HCT116 (cell line): ENCODE measurements around the gene SRRM2. TPM values are rescaled to one million over a fixed set of nuclear protein-coding genes. Genes with fewer than 3 reads are reported as not detected.

Source experiments
- ATAC-seq: fragments of 200-7000 bp; cut with Tn5 transposase; 2 replicates; pipeline ENCODE4 v1.9.1; 2020; ENCODE audit warnings: mild to moderate bottlenecking, moderate library complexity
- BruUV-seq: library from RNA; stranded (reverse); fragments of 400-500 nt; replicated peaks from 2 replicates; lab custom pipeline; 2021; lab: Mats Ljungman, UMichigan
- CTCF ChIA-PET: fragments of 300-600 bp; sonication (Branson Sonifier 250); formaldehyde crosslinking; loops from one replicate; lab custom pipeline; 2021; ENCODE audit warnings: antibody characterized with exemption; lab: Charles Lee
- POLR2A ChIA-PET: fragments of 300-600, 350-600 bp; sonication (Branson Sonifier 250); formaldehyde crosslinking; loops from one replicate; lab custom pipeline; 2021; ENCODE audit warnings: antibody characterized with exemption; lab: Charles Lee
- RAD21 ChIA-PET, 2 experiments: fragments of 300-600 bp; sonication (Branson Sonifier 250); formaldehyde crosslinking; loops; one replicate each; lab custom pipeline; 2023; ENCODE audit warnings: low total read pairs in 2 of 2; ENCODE audit not compliant: uncharacterized antibody in 2 of 2, unreplicated experiment in 2 of 2, low non-redundant PET in 1 of 2; lab: Charles Lee
- DNase-seq: peaks from one replicate; pipeline ENCODE4 v3.0.0-alpha.2; 2010; ENCODE audit warnings: low read depth, low spot score
- H2AFZ ChIP-seq: fragments of 200-600 bp; shearing (Covaris generic), sonication (generic); 2 replicates; pipeline ENCODE4 v1.6.1; 2017; ENCODE audit warnings: low read depth, mixed run types, mixed read lengths, antibody characterized with exemption, low read length; ENCODE audit not compliant: poor library complexity, severe bottlenecking
- H3K27ac ChIP-seq: 2 replicates; pipeline ENCODE4 v1.5.1; 2012; ENCODE audit warnings: low read depth, low read length
- H3K27me3 ChIP-seq: fragments of 200-600 bp; sonication (generic); 2 replicates; pipeline ENCODE4 v1.6.1; 2016; ENCODE audit warnings: mixed run types, low read length, mixed read lengths; ENCODE audit not compliant: insufficient read depth
- H3K36me3 ChIP-seq, 2 experiments: fragments of 200-500 bp in 1 of 2; fragments of 200-600 bp in 1 of 2; sonication (Bioruptor generic) in 1 of 2; sonication (generic) in 1 of 2; 2 replicates each; pipeline versions ENCODE4 v1.5.1 to v1.6.1; 2014 to 2016; ENCODE audit warnings: low read length in 2 of 2, inconsistent platforms in 1 of 2, mixed read lengths in 1 of 2, mixed run types in 1 of 2; ENCODE audit not compliant: insufficient read depth in 2 of 2, control insufficient read depth in 1 of 2
- H3K4me1 ChIP-seq, 2 experiments: fragments of 200-600 bp in 1 of 2; sonication (generic) in 1 of 2; 2 replicates each; pipeline versions ENCODE4 v1.5.1 to v1.6.1; 2012 to 2017; ENCODE audit warnings: low read length in 2 of 2, inconsistent platforms in 1 of 2, mild to moderate bottlenecking in 1 of 2, mixed read lengths in 1 of 2, mixed run types in 1 of 2, moderate library complexity in 1 of 2; ENCODE audit not compliant: insufficient read depth in 2 of 2, control insufficient read depth in 1 of 2
- H3K4me2 ChIP-seq: fragments of 200-600 bp; sonication (generic); 2 replicates; pipeline ENCODE4 v1.6.1; 2017; ENCODE audit warnings: mixed run types, low read length, mixed read lengths
- H3K4me3 ChIP-seq, 2 experiments: fragments of 200-600 bp in 1 of 2; sonication (generic) in 1 of 2; replicated peaks in 1 of 2; 2 replicates each; pipeline ENCODE4 v1.5.1; 2011 to 2016; ENCODE audit warnings: low read length in 2 of 2, control low read depth in 1 of 2, low read depth in 1 of 2, mild to moderate bottlenecking in 1 of 2, mixed read lengths in 1 of 2, mixed run types in 1 of 2
- H3K79me2 ChIP-seq: fragments of 200-600 bp; sonication (generic); 2 replicates; pipeline ENCODE4 v1.6.1; 2017; ENCODE audit warnings: mild to moderate bottlenecking, mixed run types, low read length, moderate library complexity, mixed read lengths; ENCODE audit not compliant: insufficient read depth
- H3K9ac ChIP-seq: fragments of 200-600 bp; sonication (generic); 2 replicates; pipeline ENCODE4 v1.6.1; 2016; ENCODE audit warnings: low read length, mixed read lengths
- H3K9me2 ChIP-seq: fragments of 200-600 bp; sonication (generic), shearing (Covaris generic); 2 replicates; pipeline ENCODE4 v1.6.1; 2017; ENCODE audit warnings: mixed run types, mild to moderate bottlenecking, moderate library complexity; ENCODE audit not compliant: insufficient read depth
- H3K9me3 ChIP-seq, 2 experiments: fragments of 200-500 bp in 1 of 2; fragments of 200-600 bp in 1 of 2; sonication (Bioruptor generic) in 1 of 2; sonication (generic) in 1 of 2; 2 replicates each; pipeline ENCODE4 v1.6.1; 2014 to 2017; ENCODE audit warnings: low read length in 2 of 2, mixed read lengths in 2 of 2, inconsistent platforms in 1 of 2, low read depth in 1 of 2, mild to moderate bottlenecking in 1 of 2, mixed run types in 1 of 2, moderate library complexity in 1 of 2; ENCODE audit not compliant: control insufficient read depth in 1 of 2, insufficient read depth in 1 of 2
- H4K20me1 ChIP-seq: fragments of 200-600 bp; sonication (generic), shearing (Covaris generic); 2 replicates; pipeline ENCODE4 v1.6.1; 2017; ENCODE audit warnings: mixed run types, mild to moderate bottlenecking, moderate library complexity; ENCODE audit not compliant: insufficient read depth
- CBX3 ChIP-seq: IDR thresholded peaks from 2 replicates; pipeline ENCODE4 v1.6.1; 2012; ENCODE audit warnings: low read depth
- EGR1 ChIP-seq: IDR thresholded peaks from 2 replicates; pipeline ENCODE4 v1.6.1; 2012; ENCODE audit warnings: low read depth
- ELF1 ChIP-seq: IDR thresholded peaks from 2 replicates; pipeline ENCODE4 v1.6.1; 2012; ENCODE audit warnings: low read depth, borderline replicate concordance
- EZH2 ChIP-seq: fragments of 200-600 bp; sonication (generic); IDR thresholded peaks from 2 replicates; pipeline ENCODE4 v1.6.1; 2017; ENCODE audit warnings: antibody characterized with exemption, mixed run types
- EZH2phosphoT487 ChIP-seq: fragments of 200-600 bp; IDR thresholded peaks from 2 replicates; pipeline ENCODE4 v1.6.1; 2018; ENCODE audit warnings: antibody characterized with exemption, borderline replicate concordance
- FOSL1 ChIP-seq: IDR thresholded peaks from 2 replicates; pipeline ENCODE4 v1.6.1; 2012; ENCODE audit warnings: low read depth
- POLR2A ChIP-seq: IDR thresholded peaks from 2 replicates; pipeline ENCODE4 v1.7.0; 2011; ENCODE audit warnings: borderline replicate concordance; ENCODE audit not compliant: insufficient read depth, insufficient read length; ENCODE audit errors: extremely low read depth
- RAD21 ChIP-seq: IDR thresholded peaks from 2 replicates; pipeline ENCODE4 v1.6.1; 2012; ENCODE audit warnings: low read depth, mild to moderate bottlenecking
- SIN3A ChIP-seq: IDR thresholded peaks from 2 replicates; pipeline ENCODE4 v1.6.1; 2012; ENCODE audit warnings: low read depth
- SP1 ChIP-seq: IDR thresholded peaks from 2 replicates; pipeline ENCODE4 v1.6.1; 2012; ENCODE audit warnings: low read depth
- SRF ChIP-seq: IDR thresholded peaks from 2 replicates; pipeline ENCODE4 v1.6.1; 2012; ENCODE audit warnings: low read depth
- TCF7L2 ChIP-seq: IDR thresholded peaks from 2 replicates; pipeline ENCODE4 v1.7.0; 2011; ENCODE audit warnings: borderline replicate concordance, inconsistent platforms; ENCODE audit not compliant: insufficient read depth, insufficient read length; ENCODE audit errors: extremely low read depth
- ZNF274 ChIP-seq: fragments of 200-500 bp; sonication (Bioruptor generic); IDR thresholded peaks from 2 replicates; pipeline ENCODE4 v1.6.1; 2014; ENCODE audit warnings: mild to moderate bottlenecking, low read depth, low read length, inconsistent platforms
- intact Hi-C: fragments of 100-400 bp; cut with micrococcal nuclease; formaldehyde crosslinking; loops from 2 replicates; pipeline ENCODE4 v1.10.0; 2022
- total RNA-seq: library from RNA; stranded (reverse); gene quantifications from one replicate; pipeline ENCODE4 v1.2.1, GENCODE V29; 2021; ENCODE audit not compliant: unreplicated experiment
- TF ChIP-seq, protein P1 (sequence below): IDR thresholded peaks from 2 replicates; pipeline ENCODE4 v1.6.1; 2012; ENCODE audit warnings: low read depth
- TF ChIP-seq, protein P2 (sequence below), 3 experiments: fragments of 200-600 bp in 1 of 3; sonication (generic) in 1 of 3; IDR thresholded peaks in 2 of 3; conservative IDR thresholded peaks in 1 of 3; 2 replicates each; pipeline ENCODE4 v1.5.1; 2012 to 2017; ENCODE audit warnings: low read depth in 2 of 3, low read length in 2 of 3, antibody characterized with exemption in 1 of 3, borderline replicate concordance in 1 of 3, control low read depth in 1 of 3, mild to moderate bottlenecking in 1 of 3, mixed read lengths in 1 of 3, mixed run types in 1 of 3, moderate library complexity in 1 of 3; ENCODE audit not compliant: insufficient read depth in 1 of 3
- TF ChIP-seq, protein P3 (sequence below): IDR thresholded peaks from 2 replicates; pipeline ENCODE4 v1.6.1; 2012
- TF ChIP-seq, protein P4 (sequence below): IDR thresholded peaks from 2 replicates; pipeline ENCODE4 v1.6.1; 2012

The SRRM2 gene
- total RNA-seq, 1 experiment from 2014 or later = 541 TPM

DNA sequence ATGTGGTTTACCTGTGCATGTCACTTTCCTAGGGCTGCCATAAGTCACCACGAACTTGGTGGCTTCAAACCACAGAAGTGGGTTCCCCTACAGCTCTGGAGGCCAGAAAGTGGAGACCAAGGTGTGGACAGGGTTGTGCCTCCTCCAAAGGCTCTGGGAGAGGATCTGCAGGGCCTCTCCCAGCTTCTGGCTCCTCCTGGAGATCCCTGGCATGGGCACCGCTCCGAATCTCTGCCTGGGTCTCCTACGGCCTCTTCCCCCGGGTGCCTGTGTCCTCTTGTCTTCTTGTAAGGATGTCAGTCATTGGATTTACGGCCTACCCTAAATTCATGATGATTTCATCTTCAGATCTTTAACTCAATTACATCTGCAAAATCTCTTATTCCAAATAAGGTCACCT lies 2.5 kb upstream of the SRRM2 start (continued):
- TF ChIP-seq, protein P1, sequence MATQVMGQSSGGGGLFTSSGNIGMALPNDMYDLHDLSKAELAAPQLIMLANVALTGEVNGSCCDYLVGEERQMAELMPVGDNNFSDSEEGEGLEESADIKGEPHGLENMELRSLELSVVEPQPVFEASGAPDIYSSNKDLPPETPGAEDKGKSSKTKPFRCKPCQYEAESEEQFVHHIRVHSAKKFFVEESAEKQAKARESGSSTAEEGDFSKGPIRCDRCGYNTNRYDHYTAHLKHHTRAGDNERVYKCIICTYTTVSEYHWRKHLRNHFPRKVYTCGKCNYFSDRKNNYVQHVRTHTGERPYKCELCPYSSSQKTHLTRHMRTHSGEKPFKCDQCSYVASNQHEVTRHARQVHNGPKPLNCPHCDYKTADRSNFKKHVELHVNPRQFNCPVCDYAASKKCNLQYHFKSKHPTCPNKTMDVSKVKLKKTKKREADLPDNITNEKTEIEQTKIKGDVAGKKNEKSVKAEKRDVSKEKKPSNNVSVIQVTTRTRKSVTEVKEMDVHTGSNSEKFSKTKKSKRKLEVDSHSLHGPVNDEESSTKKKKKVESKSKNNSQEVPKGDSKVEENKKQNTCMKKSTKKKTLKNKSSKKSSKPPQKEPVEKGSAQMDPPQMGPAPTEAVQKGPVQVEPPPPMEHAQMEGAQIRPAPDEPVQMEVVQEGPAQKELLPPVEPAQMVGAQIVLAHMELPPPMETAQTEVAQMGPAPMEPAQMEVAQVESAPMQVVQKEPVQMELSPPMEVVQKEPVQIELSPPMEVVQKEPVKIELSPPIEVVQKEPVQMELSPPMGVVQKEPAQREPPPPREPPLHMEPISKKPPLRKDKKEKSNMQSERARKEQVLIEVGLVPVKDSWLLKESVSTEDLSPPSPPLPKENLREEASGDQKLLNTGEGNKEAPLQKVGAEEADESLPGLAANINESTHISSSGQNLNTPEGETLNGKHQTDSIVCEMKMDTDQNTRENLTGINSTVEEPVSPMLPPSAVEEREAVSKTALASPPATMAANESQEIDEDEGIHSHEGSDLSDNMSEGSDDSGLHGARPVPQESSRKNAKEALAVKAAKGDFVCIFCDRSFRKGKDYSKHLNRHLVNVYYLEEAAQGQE = no peak
- TF ChIP-seq EZH2 (no peak), ZNF274 (no peak), FOSL1 (no peak), ELF1 (no peak), SRF (no peak), SIN3A (no peak)

DNA sequence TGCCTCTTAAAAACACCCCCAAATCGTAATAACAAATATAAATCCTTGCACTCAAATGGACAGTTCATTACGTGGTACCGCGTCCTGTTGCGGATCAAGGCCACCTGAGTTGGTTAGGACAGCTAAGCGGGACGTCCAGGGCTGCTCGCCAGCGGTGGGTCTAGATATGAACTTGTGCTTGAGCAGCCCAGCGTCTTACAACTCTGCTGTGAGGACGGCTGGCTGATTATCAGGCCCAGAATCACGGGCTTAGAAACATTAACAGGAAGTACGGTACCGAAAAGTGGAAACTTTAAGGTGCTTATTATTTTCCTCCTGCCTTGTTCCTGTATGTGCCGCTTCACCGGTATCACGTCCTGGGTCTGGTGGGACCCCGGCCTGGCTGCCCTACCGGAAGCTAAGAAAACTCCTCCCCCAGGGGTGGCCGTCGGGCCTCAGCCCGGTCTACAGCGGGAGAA lies 832 bp upstream of the SRRM2 start:
- Histone ChIP-seq H2AFZ (no peak overlapping the region), H3K4me1 (peaks cover 18 to 32% of the 10 kb centered on the region in 2 experiments), H3K79me2 (peaks cover 54% of the 10 kb centered on the region), H3K9me2 (no peaks in the 10 kb centered on the region), H3K36me3 (peaks cover 5 to 24% of the 10 kb centered on the region in 2 experiments; a peak in 3 of 4 replicates), H3K4me2 (peak overlapping the region; percentile 76), H4K20me1 (peaks cover 22% of the 10 kb centered on the region; the same call in 1 of the 2 replicates), H3K9ac (peak overlapping the region; percentile 90), H3K27ac (peak overlapping the region; percentile 100), H3K4me3 (peak overlapping the region; percentile 92 to 96), H3K9me3 (no peaks in the 10 kb centered on the region), H3K27me3 (no peaks in the 10 kb centered on the region)
- ATAC-seq = peak; percentile 69
- POLR2A ChIA-PET = interaction anchor here (0.6 to 2.1 kb wide), 7 partner anchors 10 to 525 kb away, joined by 3 to 7 read pairs (median 3); partner anchors contain the start of genes FLYWCH2 and KCTD5
- peak; percentile 60 for DNase-seq
- RAD21 ChIA-PET = no interaction called here
- intact Hi-C loops = no loop called here
- CTCF ChIA-PET = no interaction called here
- BruUV-seq = TSS peak; percentile 84
- no peak for TF ChIP-seq SRF
- TF ChIP-seq TCF7L2 = no peak
- no peak for TF ChIP-seq EZH2
- TF ChIP-seq, protein P2, sequence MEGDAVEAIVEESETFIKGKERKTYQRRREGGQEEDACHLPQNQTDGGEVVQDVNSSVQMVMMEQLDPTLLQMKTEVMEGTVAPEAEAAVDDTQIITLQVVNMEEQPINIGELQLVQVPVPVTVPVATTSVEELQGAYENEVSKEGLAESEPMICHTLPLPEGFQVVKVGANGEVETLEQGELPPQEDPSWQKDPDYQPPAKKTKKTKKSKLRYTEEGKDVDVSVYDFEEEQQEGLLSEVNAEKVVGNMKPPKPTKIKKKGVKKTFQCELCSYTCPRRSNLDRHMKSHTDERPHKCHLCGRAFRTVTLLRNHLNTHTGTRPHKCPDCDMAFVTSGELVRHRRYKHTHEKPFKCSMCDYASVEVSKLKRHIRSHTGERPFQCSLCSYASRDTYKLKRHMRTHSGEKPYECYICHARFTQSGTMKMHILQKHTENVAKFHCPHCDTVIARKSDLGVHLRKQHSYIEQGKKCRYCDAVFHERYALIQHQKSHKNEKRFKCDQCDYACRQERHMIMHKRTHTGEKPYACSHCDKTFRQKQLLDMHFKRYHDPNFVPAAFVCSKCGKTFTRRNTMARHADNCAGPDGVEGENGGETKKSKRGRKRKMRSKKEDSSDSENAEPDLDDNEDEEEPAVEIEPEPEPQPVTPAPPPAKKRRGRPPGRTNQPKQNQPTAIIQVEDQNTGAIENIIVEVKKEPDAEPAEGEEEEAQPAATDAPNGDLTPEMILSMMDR (IDR thresholded peaks at IDR 0.05 in 2 of 3, conservative IDR thresholded peaks at IDR 0.05 in 1 of 3; ENCODE audit: borderline replicate concordance in 1 of 3, insufficient read depth in 1 of 3, low read depth in 2 of 3, low read length in 2 of 3) = no peak
- no peak for TF ChIP-seq CBX3
- TF ChIP-seq ZNF274 = no peak
- no peak for TF ChIP-seq POLR2A
- no peak for TF ChIP-seq RAD21
- TF ChIP-seq EGR1 = no peak
- TF ChIP-seq EZH2phosphoT487 = no peak
- no peak for TF ChIP-seq SP1
- no peak for TF ChIP-seq FOSL1
- TF ChIP-seq, protein P3, sequence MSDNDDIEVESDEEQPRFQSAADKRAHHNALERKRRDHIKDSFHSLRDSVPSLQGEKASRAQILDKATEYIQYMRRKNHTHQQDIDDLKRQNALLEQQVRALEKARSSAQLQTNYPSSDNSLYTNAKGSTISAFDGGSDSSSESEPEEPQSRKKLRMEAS = no peak
- TF ChIP-seq, protein P4, sequence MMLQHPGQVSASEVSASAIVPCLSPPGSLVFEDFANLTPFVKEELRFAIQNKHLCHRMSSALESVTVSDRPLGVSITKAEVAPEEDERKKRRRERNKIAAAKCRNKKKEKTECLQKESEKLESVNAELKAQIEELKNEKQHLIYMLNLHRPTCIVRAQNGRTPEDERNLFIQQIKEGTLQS = no peak
